GM18873 (cell line): ENCODE measurements around the gene MAP7.
"Not testable (repeated sequence)": the region's sequence is repeated elsewhere in the genome, so short reads cannot be mapped to it uniquely, and the experiment has no call there.

ENCODE experiments used
- ATAC-seq: cut with Tn5 transposase; IDR thresholded peaks from one replicate; pipeline ENCODE4 v1.9.1; 2021; ENCODE audit warnings: mild to moderate bottlenecking, moderate library complexity, moderate number of reproducible peaks; ENCODE audit not compliant: unreplicated experiment, low FRiP score

MAP7 gene

GRCh38 chr6:136550330-136551071 is at the start of gene MAP7:
Gene MAP7, minus strand, starts transcription at chr6:136550422. Its CDS starts 14 bp downstream, at chr6:136550408.
- ATAC-seq = peak; percentile 67

- ATAC-seq = no peak
Observed at GRCh38 chr6:136599329-136600011, 49.2 kb upstream of the MAP7 start.

- ATAC-seq = no peak
Observed at GRCh38 chr6:136598048-136598447, 47.8 kb upstream of the MAP7 start.

GRCh38 chr6:136594671-136595070 is 44.4 kb upstream of the MAP7 start:
- ATAC-seq = no peak

GRCh38 chr6:136593748-136594490 is 43.7 kb upstream of the MAP7 start:
- ATAC-seq = peak; percentile 98

GRCh38 chr6:136592930-136593673 is 42.9 kb upstream of the MAP7 start:
- ATAC-seq = no peak

GRCh38 chr6:136591617-136592016 is 41.4 kb upstream of the MAP7 start:
- ATAC-seq = no peak

GRCh38 chr6:136590846-136591245 is 40.6 kb upstream of the MAP7 start:
- not testable (repeated sequence) for ATAC-seq

GRCh38 chr6:136587527-136587926 is 37.3 kb upstream of the MAP7 start:
- no peak for ATAC-seq

GRCh38 chr6:136586295-136586694 is 36.1 kb upstream of the MAP7 start:
- ATAC-seq = no peak

- not testable (repeated sequence) for ATAC-seq
Observed at GRCh38 chr6:136585523-136585922, 35.3 kb upstream of the MAP7 start.

GRCh38 chr6:136584290-136584689 is 34.1 kb upstream of the MAP7 start:
- ATAC-seq = not testable (repeated sequence)

GRCh38 chr6:136582711-136583471 is 32.7 kb upstream of the MAP7 start:
- no peak for ATAC-seq

GRCh38 chr6:136579800-136580199 is 29.6 kb upstream of the MAP7 start:
- no peak for ATAC-seq

- ATAC-seq = no peak
Observed at GRCh38 chr6:136576821-136577220, 26.6 kb upstream of the MAP7 start.

- ATAC-seq = no peak
Observed at GRCh38 chr6:136571496-136571895, 21.3 kb upstream of the MAP7 start.

- ATAC-seq = no peak
Observed at GRCh38 chr6:136571065-136571464, 20.8 kb upstream of the MAP7 start.

- ATAC-seq = no peak
Observed at GRCh38 chr6:136568129-136568528, 17.9 kb upstream of the MAP7 start.

- ATAC-seq = no peak
Observed at GRCh38 chr6:136567688-136568087, 17.5 kb upstream of the MAP7 start.

- no peak for ATAC-seq
Observed at GRCh38 chr6:136566851-136567250, 16.6 kb upstream of the MAP7 start.
